Mucosa of descending colon (tissue), 3 donors: Measurements from ENCODE around the gene PLAC9. TPM values are rescaled to one million over a fixed set of nuclear protein-coding genes. Genes with fewer than 3 reads are reported as not detected.
A peak's percentile ranks its signal among the peaks of the same experiment; 100 is the strongest.

Experiments
- ATAC-seq: fragments of 200-7000 bp; cut with Tn5 transposase; one replicate; pipeline ENCODE4 v1.9.1; 2020; ENCODE audit warnings: mild to moderate bottlenecking, moderate library complexity
- DNase-seq, 3 donors: peaks; one replicate each; pipeline ENCODE4 v3.0.0-alpha.2; 2020
- H3K36me3 ChIP-seq: fragments of 200-600 bp; one replicate; pipeline ENCODE4 v1.8.0; 2021; ENCODE audit warnings: low read depth, mild to moderate bottlenecking
- H3K4me1 ChIP-seq: fragments of 200-600 bp; one replicate; pipeline ENCODE4 v1.8.0; 2021; ENCODE audit warnings: low read depth, mild to moderate bottlenecking
- H3K4me3 ChIP-seq: fragments of 200-600 bp; one replicate; pipeline ENCODE4 v1.8.0; 2021; ENCODE audit warnings: mild to moderate bottlenecking
- H3K9me3 ChIP-seq: fragments of 200-600 bp; one replicate; pipeline ENCODE4 v1.8.0; 2021; ENCODE audit warnings: mild to moderate bottlenecking
- intact Hi-C, 2 donors: fragments of 100-400 bp; cut with DNase I in 1 of 2; cut with micrococcal nuclease in 1 of 2; formaldehyde crosslinking; loops; one replicate each; pipeline versions ENCODE4 v1.11.0 to v1.11.1; 2022; cut with DNase I, micrococcal nuclease
- total RNA-seq, 3 donors: library from RNA; stranded (reverse); fragmentation: NEBNext Ultra II Directional in 2 of 3; extraction: Animal tissue kit (Norgen Biotek cat#: 25700) in 2 of 3; gene quantifications; one replicate each; pipeline versions ENCODE4 v1.2.1 to v1.2.4, GENCODE V29; 2021 to 2023
- TF ChIP-seq, protein P1 (sequence below): fragments of 200-600 bp; IDR thresholded peaks from one replicate; pipeline ENCODE4 v1.8.0; 2022; ENCODE audit warnings: antibody characterized with exemption, mild to moderate bottlenecking
- donor health status: DM: no; HTN: no; CAD: no; lungs with moderate emphysema.
- donor health status: DM: no; HTN: no; CAD: no.
- donor health status: DM: no; HTN: yes; CAD: no.

PLAC9 gene
- total RNA-seq, 3 donors from 2014 or later = 3.2 to 15.1 (median 11.8) TPM

DNA sequence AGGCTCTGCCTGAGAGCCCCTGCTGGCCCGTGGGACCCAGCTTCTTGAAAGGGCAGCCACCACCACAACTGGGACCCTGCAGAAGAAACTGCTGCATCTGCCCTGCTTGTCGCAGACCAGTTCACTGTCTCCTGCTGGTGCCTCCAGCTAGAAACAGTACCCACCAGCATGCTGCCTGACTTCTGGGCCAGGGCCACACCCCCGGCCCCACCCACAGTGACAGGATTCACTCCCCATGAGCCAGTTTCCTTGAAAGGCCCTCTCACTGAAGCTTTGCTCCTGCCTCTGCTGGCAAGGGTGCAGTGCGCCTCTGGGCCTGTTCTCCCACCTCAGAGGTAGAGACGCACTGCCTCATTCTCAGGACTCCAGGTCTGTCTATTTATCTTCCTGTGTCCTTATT is 40.4 kb downstream of the PLAC9 start:
- no peaks in the 10 kb centered on the region for H3K36me3 ChIP-seq
- H3K4me3 ChIP-seq = no peak overlapping the region
- H3K4me1 ChIP-seq = peaks cover 44% of the 10 kb centered on the region
- ATAC-seq (peak; percentile 67), DNase-seq (peak; percentile 76 to 84 (median 81))
- H3K9me3 ChIP-seq = no peaks in the 10 kb centered on the region
- TF ChIP-seq, protein P1, sequence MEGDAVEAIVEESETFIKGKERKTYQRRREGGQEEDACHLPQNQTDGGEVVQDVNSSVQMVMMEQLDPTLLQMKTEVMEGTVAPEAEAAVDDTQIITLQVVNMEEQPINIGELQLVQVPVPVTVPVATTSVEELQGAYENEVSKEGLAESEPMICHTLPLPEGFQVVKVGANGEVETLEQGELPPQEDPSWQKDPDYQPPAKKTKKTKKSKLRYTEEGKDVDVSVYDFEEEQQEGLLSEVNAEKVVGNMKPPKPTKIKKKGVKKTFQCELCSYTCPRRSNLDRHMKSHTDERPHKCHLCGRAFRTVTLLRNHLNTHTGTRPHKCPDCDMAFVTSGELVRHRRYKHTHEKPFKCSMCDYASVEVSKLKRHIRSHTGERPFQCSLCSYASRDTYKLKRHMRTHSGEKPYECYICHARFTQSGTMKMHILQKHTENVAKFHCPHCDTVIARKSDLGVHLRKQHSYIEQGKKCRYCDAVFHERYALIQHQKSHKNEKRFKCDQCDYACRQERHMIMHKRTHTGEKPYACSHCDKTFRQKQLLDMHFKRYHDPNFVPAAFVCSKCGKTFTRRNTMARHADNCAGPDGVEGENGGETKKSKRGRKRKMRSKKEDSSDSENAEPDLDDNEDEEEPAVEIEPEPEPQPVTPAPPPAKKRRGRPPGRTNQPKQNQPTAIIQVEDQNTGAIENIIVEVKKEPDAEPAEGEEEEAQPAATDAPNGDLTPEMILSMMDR = no peak
- intact Hi-C loops = no loop called here

DNA sequence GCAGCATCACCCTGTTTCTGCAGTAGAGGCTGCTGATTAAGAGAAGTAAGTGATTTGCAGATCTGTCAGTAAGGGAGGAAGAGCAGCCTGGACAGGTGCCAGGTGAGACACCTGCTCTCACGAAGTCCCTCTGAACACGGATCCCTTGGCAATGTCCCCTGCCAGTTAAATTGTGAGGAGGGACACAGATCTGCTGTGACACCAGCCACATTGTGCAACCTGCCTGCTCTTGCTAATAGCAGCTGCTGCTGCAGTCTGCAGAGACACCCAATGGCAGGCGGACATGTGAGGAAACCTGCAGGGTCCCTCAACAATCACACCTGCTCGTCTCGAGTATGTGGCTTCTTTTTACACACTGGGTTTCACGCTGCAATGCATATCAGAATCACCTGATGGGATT is 40.9 kb downstream of the PLAC9 start:
- intact Hi-C loops = no loop called here
- Histone ChIP-seq H3K4me3 (no peak overlapping the region), H3K4me1 (peaks cover 44% of the 10 kb centered on the region), H3K9me3 (no peaks in the 10 kb centered on the region), H3K36me3 (no peaks in the 10 kb centered on the region)
- DNase-seq (no peak), ATAC-seq (no peak)
- TF ChIP-seq, protein P1 = no peak

GRCh38 chr10:80174641-80175395 is 42.3 kb downstream of the PLAC9 start:
- TF ChIP-seq, protein P1 = no peak
- peaks cover 36% of the 10 kb centered on the region for H3K4me1 ChIP-seq
- intact Hi-C loops = no loop called here
- no peaks in the 10 kb centered on the region for H3K9me3 ChIP-seq
- no peak for ATAC-seq
- H3K36me3 ChIP-seq = no peaks in the 10 kb centered on the region
- no peak for DNase-seq
- no peak overlapping the region for H3K4me3 ChIP-seq

DNA sequence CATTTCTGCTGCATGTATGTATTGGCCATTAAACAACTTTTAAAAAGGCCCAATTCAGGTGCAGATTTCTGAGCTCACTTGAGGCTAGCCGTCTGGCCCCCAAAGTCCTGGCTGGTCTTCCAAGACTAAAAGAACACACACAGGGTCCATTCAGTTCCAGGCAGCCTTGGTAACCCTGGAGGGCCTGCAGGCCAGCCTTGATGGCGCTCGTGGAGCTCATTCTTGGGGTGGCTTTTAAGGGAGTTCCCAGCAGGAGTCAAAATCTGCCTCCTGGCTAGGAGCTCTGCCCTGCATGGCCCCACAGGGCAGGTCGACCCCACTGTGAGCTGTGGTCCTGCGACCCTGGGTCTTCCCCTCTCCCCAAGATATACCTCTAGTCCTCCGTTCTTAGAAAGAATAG is 44.0 kb downstream of the PLAC9 start:
- no peak overlapping the region for H3K4me3 ChIP-seq
- no peak for ATAC-seq
- no peak for DNase-seq
- H3K36me3 ChIP-seq = no peaks in the 10 kb centered on the region
- TF ChIP-seq, protein P1 = no peak
- H3K9me3 ChIP-seq = no peaks in the 10 kb centered on the region
- peaks cover 22% of the 10 kb centered on the region for H3K4me1 ChIP-seq
- intact Hi-C loops = no loop called here

DNA sequence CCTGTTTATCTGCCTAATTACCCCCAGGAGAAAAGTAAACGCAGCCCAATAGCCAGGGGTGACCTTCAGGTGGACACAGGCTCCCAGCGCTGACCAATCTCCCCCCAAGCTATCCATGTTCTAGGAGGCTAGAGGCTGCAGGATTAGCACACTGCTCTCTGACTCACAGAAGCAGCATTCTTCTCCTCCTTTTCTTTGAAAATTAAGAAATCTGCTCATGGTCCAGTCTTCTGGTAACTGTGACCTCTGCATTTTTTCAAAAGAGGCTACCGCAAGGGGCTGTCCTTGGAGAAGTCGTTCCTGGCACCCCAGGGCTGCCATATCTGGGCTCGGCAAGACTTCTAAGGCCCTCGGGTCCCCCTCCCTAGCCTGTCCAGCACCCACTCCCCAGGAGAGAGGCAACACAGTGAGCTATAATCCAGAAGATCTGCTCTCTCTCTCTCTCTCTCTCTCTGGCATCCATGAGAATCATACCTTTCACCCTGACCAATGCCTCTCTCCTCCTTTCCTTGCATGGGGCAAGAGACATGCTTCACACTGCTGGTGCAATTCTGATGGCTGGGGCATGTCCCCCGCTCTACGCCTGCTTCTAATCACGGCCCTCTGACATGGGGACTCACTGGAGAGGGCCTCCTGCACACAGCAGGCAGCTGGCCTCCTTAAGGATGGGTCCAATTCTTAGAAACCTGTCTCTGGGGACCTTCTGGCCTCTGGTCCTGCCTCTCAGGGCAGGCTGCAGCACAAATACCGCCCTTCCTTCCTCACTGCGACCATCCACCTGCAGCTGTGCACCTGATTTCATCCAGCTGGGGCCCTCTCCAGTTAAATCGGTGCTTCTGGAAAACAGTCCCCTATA is 45.5 kb downstream of the PLAC9 start:
- H3K36me3 ChIP-seq = no peaks in the 10 kb centered on the region
- no peak for DNase-seq
- H3K9me3 ChIP-seq = no peaks in the 10 kb centered on the region
- TF ChIP-seq, protein P1 = no peak
- ATAC-seq = no peak
- H3K4me3 ChIP-seq = no peak overlapping the region
- peaks cover 7% of the 10 kb centered on the region for H3K4me1 ChIP-seq
- intact Hi-C loops = no loop called here
